HepG2 (cell line): ENCODE data around the gene MRM2. TPM values are rescaled to one million over a fixed set of nuclear protein-coding genes. Genes with fewer than 3 reads are reported as not detected.

ENCODE experiments used
- ATAC-seq: fragments of 200-7000 bp; cut with Tn5 transposase; 3 replicates; pipeline ENCODE4 v1.9.1; 2020; ENCODE audit warnings: mild to moderate bottlenecking, moderate library complexity
- BruUV-seq: library from RNA; stranded (reverse); fragments of 400-500 nt; replicated peaks from 2 replicates; lab custom pipeline; 2021; lab: Mats Ljungman, UMichigan
- CTCF ChIA-PET: fragments of 300-600 bp; formaldehyde crosslinking; extraction: SDS; loops from one replicate; lab custom pipeline; 2021; ENCODE audit warnings: low total read pairs, inconsistent platforms, low intra/inter-chr PET ratio; lab: Yijun Ruan, JAX
- POLR2A ChIA-PET: fragments of 350-600 bp; sonication (Branson Sonifier 250); formaldehyde crosslinking; loops from one replicate; lab custom pipeline; 2020; ENCODE audit warnings: antibody characterized with exemption, inconsistent platforms; lab: Yijun Ruan, JAX
- DNase-seq: peaks from one replicate; pipeline ENCODE4 v3.0.0-alpha.2; 2015; ENCODE audit warnings: low spot score
- FAIRE-seq: peaks from 3 replicates; lab custom pipeline; 2011; peaks lifted over from hg19 to GRCh38; lab: Jason Lieb, UNC
- H2AFZ ChIP-seq: one replicate; pipeline ENCODE4 v1.6.1; 2011; ENCODE audit warnings: low read length, inconsistent platforms
- H3K27ac ChIP-seq: fragments of 300-600 bp; 3 replicates; pipeline ENCODE4 v1.8.0; 2011; ENCODE audit warnings: mixed run types, mild to moderate bottlenecking, mixed read lengths, low read length, inconsistent platforms; ENCODE audit not compliant: insufficient read depth; ENCODE audit errors: extremely low read length
- H3K27me3 ChIP-seq, 2 experiments: fragments of 200-600 bp in 1 of 2; 2 replicates in 1 of 2; 3 replicates in 1 of 2; pipeline versions ENCODE4 v1.6.0 to v1.8.0; 2011; ENCODE audit warnings: low read length in 2 of 2, mild to moderate bottlenecking in 2 of 2, moderate library complexity in 2 of 2, inconsistent platforms in 1 of 2; ENCODE audit not compliant: insufficient read depth in 2 of 2, control insufficient read depth in 1 of 2
- H3K36me3 ChIP-seq, 2 experiments: fragments of 200-600 bp in 1 of 2; replicated peaks in 1 of 2; 2 replicates in 1 of 2; 3 replicates in 1 of 2; pipeline versions ENCODE4 v1.5.1 to v1.8.0; 2011; ENCODE audit warnings: low read length in 2 of 2, inconsistent platforms in 1 of 2; ENCODE audit not compliant: insufficient read depth in 2 of 2, control insufficient read depth in 1 of 2
- H3K4me1 ChIP-seq: 2 replicates; pipeline ENCODE4 v1.5.1; 2012; ENCODE audit warnings: low read length, inconsistent platforms; ENCODE audit not compliant: insufficient read depth
- H3K4me2 ChIP-seq: 2 replicates; pipeline ENCODE4 v1.6.0; 2011; ENCODE audit warnings: low read depth, low read length, inconsistent platforms
- H3K4me3 ChIP-seq, 3 experiments: fragments of 200-600 bp in 1 of 3; sonication (generic), shearing (Covaris generic) in 1 of 3; replicated peaks in 1 of 3; 2 replicates each; pipeline ENCODE4 v1.5.1; 2011 to 2016; ENCODE audit warnings: low read length in 3 of 3, inconsistent platforms in 2 of 3, low read depth in 2 of 3, mild to moderate bottlenecking in 2 of 3, control low read depth in 1 of 3, mixed read lengths in 1 of 3; ENCODE audit not compliant: insufficient read depth in 1 of 3
- H3K79me2 ChIP-seq: one replicate; pipeline ENCODE4 v1.6.1; 2011; ENCODE audit warnings: low read length, inconsistent platforms; ENCODE audit not compliant: insufficient read depth
- H3K9ac ChIP-seq: 2 replicates; pipeline ENCODE4 v1.6.0; 2011; ENCODE audit warnings: mild to moderate bottlenecking, low read depth, low read length, inconsistent platforms; ENCODE audit not compliant: insufficient read depth
- H3K9me3 ChIP-seq: 2 replicates; pipeline ENCODE4 v1.5.1; 2012; ENCODE audit warnings: mild to moderate bottlenecking, low read length
- H4K20me1 ChIP-seq: 2 replicates; pipeline ENCODE4 v1.6.0; 2011; ENCODE audit warnings: inconsistent platforms, mild to moderate bottlenecking, low read length, moderate library complexity; ENCODE audit not compliant: insufficient read depth
- CREB1 ChIP-seq, 2 experiments: fragments of 450-650 bp in 1 of 2; IDR thresholded peaks; 2 replicates each; pipeline ENCODE4 v1.6.1; 2016 to 2017; ENCODE audit warnings: control low read depth in 1 of 2, mild to moderate bottlenecking in 1 of 2, missing compliant biosample characterization in 1 of 2, missing genetic modification characterization in 1 of 2
- GTF3A ChIP-seq: sonication (generic); formaldehyde crosslinking; conservative IDR thresholded peaks from 2 replicates; pipeline ENCODE4 v1.4.0; 2020; ENCODE audit warnings: mild to moderate bottlenecking, missing genetic modification reagents
- MED8 ChIP-seq: sonication (generic); formaldehyde crosslinking; IDR thresholded peaks from 2 replicates; pipeline ENCODE4 v1.8.1; 2023; ENCODE audit warnings: mild to moderate bottlenecking, missing genetic modification reagents; ENCODE audit not compliant: insufficient replicate concordance
- ZKSCAN5 ChIP-seq: sonication (generic); formaldehyde crosslinking; IDR thresholded peaks from 2 replicates; pipeline ENCODE4 v1.5.1; 2020; ENCODE audit warnings: mild to moderate bottlenecking, missing genetic modification reagents
- ZNF12 ChIP-seq: sonication (generic); formaldehyde crosslinking; IDR thresholded peaks from 2 replicates; pipeline ENCODE4 v1.5.0; 2020; ENCODE audit warnings: missing genetic modification reagents
- ZSCAN25 ChIP-seq: sonication (generic); formaldehyde crosslinking; IDR thresholded peaks from 2 replicates; pipeline ENCODE4 v1.8.0; 2022; ENCODE audit warnings: mild to moderate bottlenecking, missing genetic modification reagents
- WGBS: methylation state at CpG from one replicate; pipeline ENCODE4 v1.1.6; 2017; ENCODE audit warnings: low lambda C conversion rate; 5-methylcytosine and 5-hydroxymethylcytosine counted together
- in situ Hi-C: cut with HindIII; loops from 2 replicates; pipeline ENCODE4 v1.10.0; 2017; ENCODE audit warnings: low pct_unique_long_range_greater_than_20kb; ENCODE audit not compliant: extremely low pct_ligation_motif_present
- intact Hi-C: fragments of 100-400 bp; cut with micrococcal nuclease; formaldehyde crosslinking; loops from one replicate; pipeline ENCODE4 v1.10.0; 2022; ENCODE audit not compliant: unreplicated experiment
- polyA plus RNA-seq, 8 experiments: library from polyadenylated mRNA; depleted of rRNA in 3 of 8; stranded (reverse) in 7 of 8; unstranded in 1 of 8; fragments of >200 nt; fragmentation: Illumina TruSeq in 4 of 8; extraction: Trizol in 4 of 8; gene quantifications; 2 replicates each; pipeline versions ENCODE4 v1.2.1 to v1.2.3, GENCODE V29; 2011 to 2016; ENCODE audit warnings: low read depth in 4 of 8, missing spikeins in 1 of 8, mixed read lengths in 1 of 8; ENCODE audit not compliant: insufficient read depth in 1 of 8
- total RNA-seq, 5 experiments: library from RNA; depleted of rRNA; stranded (reverse); fragments of >200 nt; fragmentation: Illumina TruSeq; extraction: Trizol; gene quantifications; 2 replicates each; pipeline ENCODE4 v1.2.3, GENCODE V29; 2016; ENCODE audit warnings: low read depth in 1 of 5
- TF ChIP-seq, protein P1 (sequence below): sonication (generic); formaldehyde crosslinking; IDR thresholded peaks from 2 replicates; pipeline ENCODE4 v1.4.0; 2020; ENCODE audit warnings: missing genetic modification reagents; ENCODE audit errors: not compliant biosample characterization
- TF ChIP-seq, protein P2 (sequence below): sonication (generic); formaldehyde crosslinking; IDR thresholded peaks from 2 replicates; pipeline ENCODE4 v1.4.0; 2020; ENCODE audit warnings: missing genetic modification reagents
- TF ChIP-seq, protein P3 (sequence below), 2 experiments: sonication (generic) in 1 of 2; formaldehyde crosslinking in 1 of 2; IDR thresholded peaks; 2 replicates each; pipeline versions ENCODE4 v1.4.0 to v1.6.1; 2016 to 2020; ENCODE audit warnings: borderline replicate concordance in 1 of 2, low read depth in 1 of 2, mild to moderate bottlenecking in 1 of 2, missing genetic modification reagents in 1 of 2

MRM2 gene
- total and polyA plus RNA-seq, 2 of the 13 experiments (the other 11 are each of a cell fraction or from before 2014, with no cell fraction given): 13.2 to 34.2 TPM

DNA sequence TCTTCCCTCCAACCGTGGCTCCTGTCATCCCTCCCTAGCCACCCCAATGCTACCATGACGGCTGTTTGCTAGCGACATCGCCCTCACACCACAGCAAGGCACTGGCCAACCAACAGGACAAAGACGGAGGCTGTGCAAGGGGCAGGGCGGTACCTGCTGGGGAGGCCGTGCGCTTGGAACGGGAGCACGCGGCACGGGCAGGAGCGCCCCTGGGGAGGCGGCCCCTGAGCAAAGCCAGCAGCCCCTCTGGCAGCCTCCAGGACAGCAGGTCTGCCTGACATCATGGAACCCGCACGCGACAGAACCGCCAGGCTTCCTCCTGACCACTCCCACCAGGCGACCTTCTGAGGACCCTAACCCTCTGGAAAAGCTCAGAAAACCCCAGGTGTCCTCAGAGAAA is 22.0 kb downstream of the MRM2 start:
- Histone ChIP-seq H3K79me2 (peaks cover 10% of the 10 kb centered on the region), H3K9ac (no peak overlapping the region), H3K4me2 (no peak overlapping the region), H4K20me1 (peaks cover 2% of the 10 kb centered on the region; the same call in 1 of the 2 replicates), H3K4me3 (no peak overlapping the region), H3K27ac (no peak overlapping the region), H3K9me3 (no peaks in the 10 kb centered on the region), H3K27me3 (no peaks in the 10 kb centered on the region), H2AFZ (no peak overlapping the region), H3K36me3 (peaks cover 40 to 80% of the 10 kb centered on the region in 2 experiments; a peak in 4 of 5 replicates), H3K4me1 (no peaks in the 10 kb centered on the region)
- CTCF ChIA-PET: no interaction called here
- TF ChIP-seq, protein P1, sequence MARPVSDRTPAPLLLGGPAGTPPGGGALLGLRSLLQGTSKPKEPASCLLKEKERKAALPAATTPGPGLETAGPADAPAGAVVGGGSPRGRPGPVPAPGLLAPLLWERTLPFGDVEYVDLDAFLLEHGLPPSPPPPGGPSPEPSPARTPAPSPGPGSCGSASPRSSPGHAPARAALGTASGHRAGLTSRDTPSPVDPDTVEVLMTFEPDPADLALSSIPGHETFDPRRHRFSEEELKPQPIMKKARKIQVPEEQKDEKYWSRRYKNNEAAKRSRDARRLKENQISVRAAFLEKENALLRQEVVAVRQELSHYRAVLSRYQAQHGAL (CRISPR knock-in tag): no peak
- no peak for TF ChIP-seq CREB1 (IDR thresholded peaks at IDR 0.05)
- no peak for TF ChIP-seq CREB1 (CRISPR knock-in tag; IDR thresholded peaks at IDR 0.05)
- no peak for TF ChIP-seq ZKSCAN5 (CRISPR knock-in tag)
- TF ChIP-seq MED8 (CRISPR knock-in tag): no peak
- no peak for TF ChIP-seq ZSCAN25 (CRISPR knock-in tag)
- TF ChIP-seq, protein P2, sequence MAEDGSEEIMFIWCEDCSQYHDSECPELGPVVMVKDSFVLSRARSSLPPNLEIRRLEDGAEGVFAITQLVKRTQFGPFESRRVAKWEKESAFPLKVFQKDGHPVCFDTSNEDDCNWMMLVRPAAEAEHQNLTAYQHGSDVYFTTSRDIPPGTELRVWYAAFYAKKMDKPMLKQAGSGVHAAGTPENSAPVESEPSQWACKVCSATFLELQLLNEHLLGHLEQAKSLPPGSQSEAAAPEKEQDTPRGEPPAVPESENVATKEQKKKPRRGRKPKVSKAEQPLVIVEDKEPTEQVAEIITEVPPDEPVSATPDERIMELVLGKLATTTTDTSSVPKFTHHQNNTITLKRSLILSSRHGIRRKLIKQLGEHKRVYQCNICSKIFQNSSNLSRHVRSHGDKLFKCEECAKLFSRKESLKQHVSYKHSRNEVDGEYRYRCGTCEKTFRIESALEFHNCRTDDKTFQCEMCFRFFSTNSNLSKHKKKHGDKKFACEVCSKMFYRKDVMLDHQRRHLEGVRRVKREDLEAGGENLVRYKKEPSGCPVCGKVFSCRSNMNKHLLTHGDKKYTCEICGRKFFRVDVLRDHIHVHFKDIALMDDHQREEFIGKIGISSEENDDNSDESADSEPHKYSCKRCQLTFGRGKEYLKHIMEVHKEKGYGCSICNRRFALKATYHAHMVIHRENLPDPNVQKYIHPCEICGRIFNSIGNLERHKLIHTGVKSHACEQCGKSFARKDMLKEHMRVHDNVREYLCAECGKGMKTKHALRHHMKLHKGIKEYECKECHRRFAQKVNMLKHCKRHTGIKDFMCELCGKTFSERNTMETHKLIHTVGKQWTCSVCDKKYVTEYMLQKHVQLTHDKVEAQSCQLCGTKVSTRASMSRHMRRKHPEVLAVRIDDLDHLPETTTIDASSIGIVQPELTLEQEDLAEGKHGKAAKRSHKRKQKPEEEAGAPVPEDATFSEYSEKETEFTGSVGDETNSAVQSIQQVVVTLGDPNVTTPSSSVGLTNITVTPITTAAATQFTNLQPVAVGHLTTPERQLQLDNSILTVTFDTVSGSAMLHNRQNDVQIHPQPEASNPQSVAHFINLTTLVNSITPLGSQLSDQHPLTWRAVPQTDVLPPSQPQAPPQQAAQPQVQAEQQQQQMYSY (CRISPR knock-in tag): no peak
- TF ChIP-seq, protein P3, sequence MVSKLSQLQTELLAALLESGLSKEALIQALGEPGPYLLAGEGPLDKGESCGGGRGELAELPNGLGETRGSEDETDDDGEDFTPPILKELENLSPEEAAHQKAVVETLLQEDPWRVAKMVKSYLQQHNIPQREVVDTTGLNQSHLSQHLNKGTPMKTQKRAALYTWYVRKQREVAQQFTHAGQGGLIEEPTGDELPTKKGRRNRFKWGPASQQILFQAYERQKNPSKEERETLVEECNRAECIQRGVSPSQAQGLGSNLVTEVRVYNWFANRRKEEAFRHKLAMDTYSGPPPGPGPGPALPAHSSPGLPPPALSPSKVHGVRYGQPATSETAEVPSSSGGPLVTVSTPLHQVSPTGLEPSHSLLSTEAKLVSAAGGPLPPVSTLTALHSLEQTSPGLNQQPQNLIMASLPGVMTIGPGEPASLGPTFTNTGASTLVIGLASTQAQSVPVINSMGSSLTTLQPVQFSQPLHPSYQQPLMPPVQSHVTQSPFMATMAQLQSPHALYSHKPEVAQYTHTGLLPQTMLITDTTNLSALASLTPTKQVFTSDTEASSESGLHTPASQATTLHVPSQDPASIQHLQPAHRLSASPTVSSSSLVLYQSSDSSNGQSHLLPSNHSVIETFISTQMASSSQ (IDR thresholded peaks at IDR 0.05; ENCODE audit: low read depth): no peak
- TF ChIP-seq, protein P3 (CRISPR knock-in tag; IDR thresholded peaks at IDR 0.05; ENCODE audit: borderline replicate concordance): no peak
- no peak for TF ChIP-seq ZNF12 (CRISPR knock-in tag)
- no peak for TF ChIP-seq GTF3A
- intact Hi-C loops (no loop called here), in situ Hi-C loops (loop anchor here (25.0 kb wide), 1 partner anchor 633 kb away; no protein-coding TSS in a partner anchor)
- WGBS: 98% methylated on average over 12 of the region's 19 CpGs
- ATAC-seq (no peak), DNase-seq (no peak), FAIRE-seq (no peak)
- BruUV-seq: no TSS peak
- POLR2A ChIA-PET: no interaction called here
